ENCODE results near the gene DNAJC1. TPM values are rescaled to one million over a fixed set of nuclear protein-coding genes. Genes with fewer than 3 reads are reported as not detected.
A peak's percentile ranks its signal among the peaks of the same experiment; 100 is the strongest.

Gene DNAJC1
- 21.5 TPM for polyA plus RNA-seq (2012; ENCODE audit: insufficient read depth, insufficient read length, low read depth)

- no peak for TF ChIP-seq CTCF (IDR thresholded peaks at IDR 0.05; ENCODE audit: low read depth, low read length)
- H3K36me3 ChIP-seq: no peaks in the 10 kb centered on the region
- H3K9me3 ChIP-seq: no peaks in the 10 kb centered on the region
- DNase-seq: peak; percentile 98
- H3K4me1 ChIP-seq: no peaks in the 10 kb centered on the region; the same call in 1 of the 2 replicates
- H3K4me3 ChIP-seq (ENCODE audit: low read depth, low read length): peak within 1 kb of the TSS; percentile 89
- no peaks in the 10 kb centered on the region for H3K27me3 ChIP-seq
These were observed at the start of gene DNAJC1 for GRCh38 chr10:22003177-22003963. Gene DNAJC1, minus strand, starts transcription at chr10:22003730. Its CDS starts 296 bp downstream, at chr10:22003434.

DNA sequence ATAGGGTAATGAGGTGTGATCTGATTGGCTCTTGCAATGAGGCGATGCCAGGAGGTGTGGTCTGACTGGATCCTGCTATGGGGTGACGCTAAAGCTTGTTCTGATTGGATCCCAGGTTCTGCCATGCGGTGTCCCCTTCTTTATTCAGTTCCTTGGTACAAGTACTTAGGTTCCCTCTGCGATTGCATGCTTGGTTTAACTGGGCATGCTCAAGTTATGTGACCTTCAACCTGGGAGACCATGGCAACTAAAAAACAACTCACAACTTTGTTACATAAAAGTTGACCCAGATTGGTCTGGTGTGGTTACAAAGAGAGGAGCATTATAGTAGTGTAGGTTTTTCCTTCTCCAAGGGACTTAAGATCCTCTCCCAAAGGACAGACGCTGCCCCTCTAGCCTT, 49.5 kb upstream of the DNAJC1 start:
- H3K9me3 ChIP-seq: no peaks in the 10 kb centered on the region
- H3K27me3 ChIP-seq: no peaks in the 10 kb centered on the region
- no peaks in the 10 kb centered on the region for H3K4me1 ChIP-seq
- no peak overlapping the region for H3K4me3 ChIP-seq (ENCODE audit: low read depth, low read length)
- no peak for TF ChIP-seq CTCF (IDR thresholded peaks at IDR 0.05; ENCODE audit: low read depth, low read length)
- no peaks in the 10 kb centered on the region for H3K36me3 ChIP-seq
- no peak for DNase-seq

GRCh38 chr10:22049635-22050034, 46.1 kb upstream of the DNAJC1 start:
- DNase-seq: no peak
- Histone ChIP-seq H3K9me3 (no peaks in the 10 kb centered on the region), H3K27me3 (no peaks in the 10 kb centered on the region), H3K36me3 (no peaks in the 10 kb centered on the region), H3K4me3 (ENCODE audit: low read depth, low read length) (no peak overlapping the region), H3K4me1 (no peaks in the 10 kb centered on the region)
- TF ChIP-seq CTCF (IDR thresholded peaks at IDR 0.05; ENCODE audit: low read depth, low read length): no peak

DNA sequence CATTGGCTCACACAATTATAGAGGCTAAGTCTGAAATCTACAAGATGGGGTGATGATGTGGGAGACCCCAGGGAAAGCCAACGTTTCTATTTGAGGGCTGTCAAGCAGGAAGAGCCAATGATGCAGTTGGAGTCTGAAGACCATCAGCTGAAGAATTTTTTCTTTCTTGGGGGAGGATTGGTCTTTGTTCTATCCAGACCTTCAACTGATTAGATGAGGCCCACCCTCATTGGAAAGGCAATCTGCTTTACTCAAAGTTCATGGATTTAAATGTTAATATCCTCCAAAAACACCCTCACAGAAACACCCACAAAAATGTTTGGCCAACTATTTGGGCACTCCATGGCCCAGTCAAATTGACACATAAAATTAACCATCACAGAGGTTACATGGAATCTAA, 44.3 kb upstream of the DNAJC1 start:
- no peak for TF ChIP-seq CTCF (IDR thresholded peaks at IDR 0.05; ENCODE audit: low read depth, low read length)
- Histone ChIP-seq H3K27me3 (no peaks in the 10 kb centered on the region), H3K9me3 (no peaks in the 10 kb centered on the region)

DNA sequence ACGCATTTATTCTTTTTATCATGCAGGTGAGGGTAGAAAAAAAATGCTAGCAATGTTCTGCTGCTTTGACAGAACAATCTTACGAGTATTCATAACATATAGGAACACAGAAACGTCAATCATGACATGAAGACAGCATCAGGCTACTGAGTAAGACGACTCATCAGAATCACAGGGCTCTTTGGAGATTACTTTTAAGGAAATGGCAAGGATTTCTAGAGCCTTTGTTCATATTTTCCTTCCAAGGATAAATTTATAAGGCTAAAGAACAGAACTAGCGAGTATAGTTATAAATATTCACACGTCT, 39.8 kb upstream of the DNAJC1 start:
- Histone ChIP-seq H3K27me3 (no peaks in the 10 kb centered on the region), H3K36me3 (no peaks in the 10 kb centered on the region), H3K9me3 (no peaks in the 10 kb centered on the region), H3K4me1 (peaks cover 7% of the 10 kb centered on the region; the same call in 1 of the 2 replicates), H3K4me3 (ENCODE audit: low read depth, low read length) (no peak overlapping the region)
- no peak for DNase-seq
- TF ChIP-seq CTCF (IDR thresholded peaks at IDR 0.05; ENCODE audit: low read depth, low read length): no peak

More for the DNA sequence above, 44.3 kb upstream of the DNAJC1 start:
- Histone ChIP-seq H3K36me3 (no peaks in the 10 kb centered on the region), H3K4me1 (peaks cover 6% of the 10 kb centered on the region; the same call in 1 of the 2 replicates), H3K4me3 (ENCODE audit: low read depth, low read length) (no peak overlapping the region)
- no peak for DNase-seq

DNA sequence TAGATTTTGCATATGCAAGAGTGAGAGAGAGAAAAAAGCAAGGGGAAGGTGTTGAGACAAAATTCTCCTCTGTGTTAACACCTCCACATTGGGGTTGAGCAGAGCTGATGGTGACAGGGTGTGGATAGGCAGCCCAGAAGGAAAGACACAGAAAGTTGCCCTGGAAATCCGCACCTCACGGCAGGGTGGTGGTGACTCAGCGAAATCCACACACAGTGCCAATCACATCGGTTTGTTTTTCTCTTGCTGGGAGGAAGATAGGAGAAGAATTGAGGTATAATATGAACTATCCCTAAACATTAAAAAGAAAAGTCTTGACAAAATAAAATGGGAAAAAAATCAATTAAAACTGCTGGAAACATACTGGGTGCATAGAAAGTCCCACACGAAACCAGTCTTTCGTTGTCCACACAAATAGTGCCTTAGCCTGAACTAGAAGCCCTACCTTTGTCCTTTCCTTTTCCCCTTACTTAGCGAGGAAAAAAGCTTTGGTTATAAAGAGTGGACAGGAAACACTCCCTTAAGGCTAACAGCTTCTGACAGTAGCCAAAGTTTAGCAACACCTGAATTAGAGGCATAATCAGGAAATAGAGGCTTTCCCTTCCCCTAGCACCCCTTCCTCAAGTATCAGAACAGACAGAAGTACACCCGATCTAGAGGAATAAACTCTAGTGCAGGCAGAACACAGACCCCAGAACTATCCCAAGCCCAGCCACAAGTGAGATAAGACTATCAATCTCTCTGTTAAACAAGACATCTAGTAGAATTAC, 39.2 kb upstream of the DNAJC1 start:
- DNase-seq: no peak
- no peak for TF ChIP-seq CTCF (IDR thresholded peaks at IDR 0.05; ENCODE audit: low read depth, low read length)
- no peaks in the 10 kb centered on the region for H3K9me3 ChIP-seq
- no peak overlapping the region for H3K4me3 ChIP-seq (ENCODE audit: low read depth, low read length)
- peaks cover 7% of the 10 kb centered on the region; the same call in 1 of the 2 replicates for H3K4me1 ChIP-seq
- no peaks in the 10 kb centered on the region for H3K36me3 ChIP-seq
- no peaks in the 10 kb centered on the region for H3K27me3 ChIP-seq

All from BE2C (cell line).